Caki2 (cell line): Measurements from ENCODE around the gene PCA3. TPM values are rescaled to one million over a fixed set of nuclear protein-coding genes. Genes with fewer than 3 reads are reported as not detected.
"Not testable (repeated sequence)": the region's sequence is repeated elsewhere in the genome, so short reads cannot be mapped to it uniquely, and the experiment has no call there.

Experiments used
- DNase-seq: peaks from one replicate; pipeline ENCODE4 v3.0.0-alpha.2; 2015; ENCODE audit warnings: low read depth
- in situ Hi-C: cut with HindIII; loops from 2 replicates; pipeline ENCODE4 v1.10.0; 2016; ENCODE audit warnings: low sequenced_read_pairs, low pct_unique_long_range_greater_than_20kb, mixed read lengths
- total RNA-seq: library from RNA; depleted of rRNA; stranded (reverse); fragments of >200 nt; shearing (Covaris generic); gene quantifications from 2 replicates; pipeline ENCODE4 v1.2.3, GENCODE V29; 2014; ENCODE audit warnings: low replicate concordance; rRNA removed

The PCA3 gene
- total RNA-seq: not detected in 2 replicates

- in situ Hi-C loops: no loop called here
- no peak for DNase-seq
These were observed at the start of gene PCA3 for GRCh38 chr9:76764138-76764537. Gene PCA3, plus strand, starts transcription at chr9:76764438.

DNA sequence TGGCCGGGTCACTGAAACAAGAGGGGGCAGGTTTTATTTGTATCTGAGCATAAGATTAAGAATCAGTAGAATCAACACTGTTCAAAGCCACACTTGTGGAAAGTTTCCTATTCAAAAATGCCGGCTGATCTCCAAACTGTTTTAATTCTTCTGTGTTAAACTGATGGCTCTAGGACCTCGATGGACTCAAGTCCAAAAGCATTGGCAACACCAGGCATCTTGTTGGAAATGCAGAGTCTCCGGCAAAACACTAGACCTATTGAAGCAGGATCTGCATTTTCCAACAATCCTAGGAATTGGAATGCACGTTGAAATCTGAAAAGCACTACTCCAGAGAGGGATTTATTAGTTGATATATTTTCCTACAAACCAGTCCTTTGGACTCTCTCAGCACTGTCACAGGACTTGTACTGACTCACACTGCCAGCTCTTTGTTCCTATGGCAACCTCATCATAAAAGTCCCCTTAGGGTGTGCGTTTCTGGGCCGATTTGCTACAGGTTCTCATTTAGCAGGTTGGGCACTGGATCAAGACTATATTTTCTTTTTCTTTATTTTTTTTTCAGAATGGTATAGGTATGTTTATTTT is 48.1 kb upstream of the PCA3 start:
- DNase-seq: no peak
- in situ Hi-C loops: no loop called here

- no peak for DNase-seq
- in situ Hi-C loops: no loop called here
These were observed 47.1 kb upstream of the PCA3 start for GRCh38 chr9:76717176-76717575.

- in situ Hi-C loops: no loop called here
- peak; percentile 8 for DNase-seq
These were observed 46.6 kb upstream of the PCA3 start for GRCh38 chr9:76717613-76718012.

DNA sequence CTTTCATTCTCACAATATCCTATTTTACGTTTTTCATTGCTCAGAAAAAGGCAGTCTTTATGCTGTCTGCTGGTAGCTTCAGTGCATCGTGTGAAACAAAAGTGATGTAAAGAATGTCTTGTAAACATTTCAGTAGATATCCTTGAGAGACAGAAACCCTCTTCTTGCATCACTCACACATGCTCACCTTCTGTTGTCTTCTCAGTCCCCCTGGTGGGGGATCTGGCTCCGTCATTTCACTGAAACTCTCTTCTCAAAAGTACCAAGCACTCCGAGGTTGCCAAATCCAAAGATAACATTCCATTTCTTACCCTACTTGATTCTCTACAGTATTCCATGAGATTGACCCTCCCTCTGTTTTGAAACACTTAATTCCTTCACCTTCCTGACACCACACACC is 46.1 kb upstream of the PCA3 start:
- in situ Hi-C loops: no loop called here

DNA sequence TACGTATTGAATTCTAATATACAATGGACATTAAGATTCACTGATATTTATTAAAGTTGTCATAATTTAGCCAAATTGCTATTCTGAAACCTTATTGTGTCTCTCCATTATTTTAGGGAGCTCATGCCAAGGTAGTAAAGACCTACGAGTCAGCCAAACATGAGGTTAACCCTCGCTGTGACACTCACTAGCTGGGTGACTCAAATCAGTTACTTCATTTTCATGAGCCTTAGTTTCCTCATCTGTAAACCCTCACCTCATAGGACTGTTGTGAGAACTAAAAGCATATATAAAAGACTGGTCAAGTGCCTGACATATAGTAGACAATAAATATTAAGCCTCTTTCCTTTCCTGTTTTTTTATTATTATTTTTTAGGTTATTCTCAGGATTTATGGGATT is 44.0 kb upstream of the PCA3 start:
- DNase-seq: no peak
- in situ Hi-C loops: no loop called here

More for the DNA sequence above, 46.1 kb upstream of the PCA3 start:
- no peak for DNase-seq

DNA sequence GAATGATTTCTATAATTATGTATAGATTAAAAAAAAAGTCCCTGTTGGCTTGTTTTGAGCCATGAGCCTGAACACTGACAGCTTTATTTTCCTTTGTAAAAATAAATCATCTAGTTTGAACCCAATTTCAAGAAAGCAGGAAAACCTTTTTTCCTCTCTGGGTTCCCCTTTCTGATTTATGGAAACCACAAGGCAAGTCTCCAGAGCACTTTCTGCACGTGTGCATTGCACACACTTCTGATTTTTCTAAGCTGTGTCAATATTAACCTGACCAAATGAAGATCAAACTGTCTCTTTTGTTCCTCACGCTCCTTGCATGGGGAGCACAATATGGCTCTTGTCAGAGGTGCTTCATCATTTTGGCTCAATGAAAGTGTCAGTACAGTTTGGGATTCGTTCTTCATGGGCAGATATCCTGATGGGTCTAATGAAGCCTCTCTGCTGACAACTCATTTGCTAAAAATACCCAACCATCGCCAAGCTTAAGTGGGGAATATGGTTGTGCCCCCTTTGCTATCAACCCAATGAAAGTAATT is 39.2 kb upstream of the PCA3 start:
- in situ Hi-C loops: no loop called here
- no peak for DNase-seq

DNA sequence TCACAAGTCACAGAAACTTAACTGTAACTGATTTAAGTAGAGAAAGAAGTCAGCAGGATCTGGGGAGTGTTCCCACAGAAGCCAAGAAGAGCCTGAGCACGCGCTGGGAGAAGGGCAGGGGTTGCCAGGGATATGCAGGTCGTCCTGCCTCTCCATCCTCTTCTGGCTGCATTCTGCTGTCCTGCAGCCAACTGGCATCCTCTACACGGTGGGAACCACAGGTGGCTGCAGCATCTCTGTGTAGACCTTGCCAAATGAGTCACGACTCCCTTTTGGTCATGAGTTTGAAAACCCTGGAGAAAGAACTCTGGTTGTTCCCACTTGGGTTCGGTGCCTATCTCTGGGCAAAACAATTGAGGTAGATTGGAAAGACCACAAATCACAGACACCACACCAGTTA is 38.4 kb upstream of the PCA3 start:
- DNase-seq: no peak
- in situ Hi-C loops: no loop called here

DNA sequence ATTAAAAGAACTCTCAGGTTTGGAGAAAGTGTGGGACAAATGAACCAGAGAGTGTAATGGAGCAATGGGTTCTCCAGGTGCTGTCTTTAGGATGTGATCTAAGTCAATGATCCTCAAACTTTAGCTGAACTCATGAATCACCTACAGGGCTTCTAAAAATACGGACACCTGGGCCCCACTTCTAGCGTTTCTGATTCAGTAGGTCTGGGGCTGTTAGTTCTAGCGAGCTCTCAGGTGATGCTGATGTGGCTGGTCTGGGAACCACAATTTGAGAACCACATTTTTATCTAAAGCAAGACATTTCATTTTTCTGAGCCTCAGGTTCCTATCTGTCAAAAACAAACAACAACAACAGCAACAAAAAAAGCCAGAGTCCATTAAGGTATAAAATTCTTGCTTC is 35.1 kb upstream of the PCA3 start:
- in situ Hi-C loops: no loop called here
- no peak for DNase-seq

- in situ Hi-C loops: no loop called here
- no peak for DNase-seq
These were observed 34.1 kb upstream of the PCA3 start for GRCh38 chr9:76729980-76730737.

DNA sequence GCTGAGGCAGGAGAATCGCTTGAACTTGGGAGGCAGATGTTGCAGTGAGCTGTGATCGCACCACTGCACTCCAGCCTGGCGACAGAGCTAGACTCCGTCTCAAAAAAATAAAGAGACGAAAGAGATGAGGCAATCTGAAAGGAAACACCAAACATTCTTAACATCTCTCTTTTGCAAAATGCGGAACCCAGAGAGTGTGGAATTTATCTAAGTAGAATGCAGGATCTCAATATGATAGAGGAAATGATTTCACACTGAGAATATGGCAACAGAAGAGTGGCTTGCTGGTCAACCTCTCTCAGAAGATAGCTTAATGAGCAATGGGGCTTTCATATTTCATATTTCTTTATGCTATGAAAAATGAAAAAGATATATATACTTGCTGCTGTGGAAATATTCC is 33.4 kb upstream of the PCA3 start:
- no peak for DNase-seq
- in situ Hi-C loops: no loop called here

DNA sequence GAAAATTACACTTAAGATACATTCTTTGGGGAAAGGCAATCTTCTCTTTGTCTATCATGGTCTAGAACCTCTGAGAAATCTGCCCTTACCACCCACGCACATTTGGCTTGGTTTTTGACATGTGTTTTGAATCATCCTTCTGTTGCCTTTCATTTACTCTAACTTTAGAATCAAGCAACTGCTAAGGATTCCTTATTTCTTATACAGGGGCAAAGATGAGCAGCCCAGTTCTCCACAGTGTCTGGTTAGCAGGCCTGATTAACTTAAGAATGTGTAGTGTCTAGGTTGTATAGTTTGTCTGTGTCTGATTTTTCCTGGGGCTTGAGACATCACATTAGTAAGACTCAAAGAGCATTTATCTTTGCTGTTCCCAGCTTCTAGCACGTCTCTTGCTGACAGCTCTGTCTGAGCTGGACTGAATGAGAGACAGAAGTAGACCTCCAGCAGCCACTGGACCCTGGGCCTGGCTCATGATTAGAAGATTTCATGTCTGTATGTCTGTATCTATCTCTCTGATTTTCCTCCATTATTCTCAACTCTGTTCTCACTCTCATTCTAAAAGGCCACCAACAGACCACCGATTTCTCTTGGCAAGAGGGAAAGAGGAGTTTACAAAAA is 31.8 kb upstream of the PCA3 start:
- DNase-seq: no peak
- in situ Hi-C loops: no loop called here

GRCh38 chr9:76733096-76733495 is 31.1 kb upstream of the PCA3 start:
- in situ Hi-C loops: no loop called here
- DNase-seq: no peak

- DNase-seq: no peak
- in situ Hi-C loops: no loop called here
These were observed 29.5 kb upstream of the PCA3 start for GRCh38 chr9:76734716-76735115.

GRCh38 chr9:76737154-76737902 is 26.9 kb upstream of the PCA3 start:
- DNase-seq: no peak
- in situ Hi-C loops: no loop called here

DNA sequence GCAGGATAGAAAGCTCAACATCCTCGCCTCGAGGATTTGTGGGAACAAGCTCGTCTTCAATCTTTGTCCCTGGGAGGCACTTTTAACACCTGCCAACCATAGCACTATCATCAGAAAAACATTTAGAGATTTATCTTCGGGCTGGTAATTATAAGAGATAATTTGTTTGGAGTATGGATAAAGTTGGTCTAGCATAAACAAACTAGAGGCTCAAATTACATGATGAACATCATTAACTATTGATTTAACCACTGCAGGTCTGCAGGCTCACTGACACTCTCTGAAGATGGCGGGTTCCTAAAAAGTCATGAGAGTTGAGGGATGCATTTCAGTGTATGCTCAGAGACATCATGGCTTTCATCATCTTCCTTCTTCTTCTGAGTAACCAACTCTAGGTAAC is 25.8 kb upstream of the PCA3 start:
- DNase-seq: no peak
- in situ Hi-C loops: no loop called here

- no peak for DNase-seq
- in situ Hi-C loops: no loop called here
These were observed 22.7 kb upstream of the PCA3 start for GRCh38 chr9:76741524-76741923.

- in situ Hi-C loops: not testable (repeated sequence)
These were observed 21.3 kb upstream of the PCA3 start for GRCh38 chr9:76742890-76743289.

GRCh38 chr9:76743931-76744330 is 20.3 kb upstream of the PCA3 start:
- DNase-seq: no peak
- in situ Hi-C loops: no loop called here

More at GRCh38 chr9:76742890-76743289, 21.3 kb upstream of the PCA3 start:
- not testable (repeated sequence) for DNase-seq
